Ovary (tissue), 3 donors: ENCODE results near the gene CMPK2.

ENCODE experiments used
- CTCF ChIP-seq, 3 donors: fragments of 450-650 bp in 2 of 3; fragments of 200-600 bp in 1 of 3; IDR thresholded peaks; one replicate each; pipeline versions ENCODE4 v1.5.1 to v1.8.0; 2016 to 2022; ENCODE audit warnings: antibody characterized with exemption in 3 of 3, mild to moderate bottlenecking in 1 of 3
- POLR2A ChIP-seq: fragments of 450-650 bp; IDR thresholded peaks from one replicate; pipeline ENCODE4 v1.6.1; 2017; ENCODE audit warnings: antibody characterized with exemption, mild to moderate bottlenecking, moderate library complexity
- donor health status: DM: no; HTN: no; CAD: no.

- TF ChIP-seq CTCF (IDR thresholded peaks at IDR 0.05), result no peak
- no peak for TF ChIP-seq POLR2A
Measured at GRCh38 chr2:6826081-6826913, 39.4 kb downstream of the CMPK2 start.
